ENCODE measurements around the gene CTNNBIP1. TPM values are rescaled to one million over a fixed set of nuclear protein-coding genes. Genes with fewer than 3 reads are reported as not detected.

The CTNNBIP1 gene
- 49.1 and 67.2 TPM in 2 replicates for total RNA-seq

DNA sequence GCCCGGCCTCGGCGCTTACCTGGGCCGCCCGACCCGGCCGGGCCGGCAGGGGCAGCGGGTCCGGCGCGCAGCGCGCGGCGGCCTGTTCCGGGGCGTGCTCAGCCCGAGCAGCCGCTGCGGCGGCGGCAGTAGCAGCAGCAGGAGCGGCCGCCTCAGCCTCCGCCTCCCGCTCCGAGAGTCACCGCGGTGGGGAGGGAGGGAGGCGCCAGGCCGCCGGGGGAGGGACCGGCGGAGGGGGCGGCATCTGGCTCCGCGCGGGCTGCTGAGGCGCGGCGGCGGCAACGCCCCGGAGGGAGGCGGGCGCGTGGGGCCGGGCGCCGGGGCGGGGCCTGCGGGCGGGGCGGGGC is at the start of gene CTNNBIP1:
CTNNBIP1 (minus strand) TSS at position 194 of the 347 bp plus-strand sequence. CDS start 38,205 bp downstream, outside the sequence.

DNA sequence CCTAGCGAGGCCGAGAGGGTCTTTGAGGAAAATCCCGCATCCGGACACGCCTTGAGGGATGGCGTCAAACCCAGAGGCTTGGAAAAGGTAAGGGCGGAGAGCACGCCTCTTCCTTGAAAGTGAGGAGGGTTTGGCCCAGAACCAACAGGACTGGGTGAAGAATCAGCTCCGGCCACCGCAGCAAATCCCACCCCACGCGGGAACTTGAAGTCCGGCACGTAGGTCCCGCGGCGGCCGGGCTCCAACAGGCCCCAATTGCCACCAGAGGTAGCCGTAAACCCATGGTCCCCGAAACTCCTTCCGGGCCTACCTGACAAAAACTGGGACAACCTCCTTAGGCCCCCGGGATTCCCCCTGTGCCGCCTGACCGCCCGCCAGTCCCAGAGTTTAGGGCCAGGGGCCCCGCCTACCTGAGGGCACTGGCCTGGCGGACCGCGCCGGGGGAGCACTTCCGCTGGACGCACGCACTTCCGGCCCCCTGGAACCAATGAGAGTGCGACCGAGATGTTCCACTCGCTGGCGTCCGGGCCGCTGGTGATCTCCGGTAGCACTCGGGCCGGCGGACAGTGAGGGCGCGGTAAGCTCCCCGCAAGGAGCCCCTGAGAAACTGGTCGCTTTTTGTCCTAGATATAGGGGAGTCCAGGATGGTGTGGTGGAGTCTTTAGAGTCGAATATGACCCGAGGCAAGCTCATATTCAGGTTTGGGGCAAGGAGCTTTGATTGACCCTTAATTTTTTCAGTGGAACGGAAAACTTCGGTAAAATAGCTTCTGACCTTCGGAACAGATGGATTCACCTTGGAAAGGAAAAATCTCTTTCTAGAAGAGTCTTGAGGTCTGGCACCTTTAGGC is 33.1 kb upstream of the CTNNBIP1 start, which contains the start of the genes LZIC and NMNAT1:
LZIC (minus strand) TSS at position 453 of the 850 bp plus-strand sequence. CDS start 6,772 bp downstream, outside the sequence.
NMNAT1 (plus strand) TSS at position 537 of the 850 bp plus-strand sequence. CDS start 28,599 bp downstream, outside the sequence.

GRCh38 chr1:9823943-9824701 is 85.9 kb downstream of the CTNNBIP1 start, which contains the start of gene CLSTN1:
CLSTN1 (minus strand) TSS chr1:9823965; CDS start chr1:9823733, 232 bp downstream.

Other genes with a start within 250 kb of the CTNNBIP1 start
- gene CLSTN1, start 86.3 kb downstream of the CTNNBIP1 start, total RNA-seq: 71.3 and 128 TPM in 2 replicates
- gene LZIC, start 33.1 kb upstream of the CTNNBIP1 start, total RNA-seq: 22.8 and 26.5 TPM in 2 replicates
- gene NMNAT1, start 33.2 kb upstream of the CTNNBIP1 start, total RNA-seq: 10.7 and 13.1 TPM in 2 replicates
- 0.28 TPM in 1 of 2 replicates, not detected in the other for gene RBP7, start 87.0 kb upstream of the CTNNBIP1 start, total RNA-seq
- gene UBE4B, start 122.7 kb upstream of the CTNNBIP1 start, total RNA-seq: 19.6 and 21.0 TPM in 2 replicates